PC-9 (cell line): Measurements from ENCODE around the gene ARMC2. TPM values are rescaled to one million over a fixed set of nuclear protein-coding genes. Genes with fewer than 3 reads are reported as not detected.

Experiments
- BruUV-seq: library from RNA; stranded (reverse); fragments of 400-500 nt; replicated peaks from 2 replicates; lab custom pipeline; 2021; lab: Mats Ljungman, UMichigan
- CTCF ChIA-PET: fragments of 300-600 bp; sonication (Branson Sonifier 250); formaldehyde crosslinking; loops from one replicate; lab custom pipeline; 2022; ENCODE audit warnings: antibody characterized with exemption; lab: Charles Lee
- POLR2A ChIA-PET: fragments of 300-600 bp; sonication (Branson Sonifier 250); formaldehyde crosslinking; loops from one replicate; lab custom pipeline; 2022; ENCODE audit warnings: antibody characterized with exemption; ENCODE audit not compliant: unreplicated experiment; lab: Charles Lee
- DNase-seq, 2 experiments: peaks; one replicate each; pipeline versions ENCODE4 v3.0.0 to v3.0.0-alpha.2; 2015 to 2022; ENCODE audit warnings: mixed read lengths in 1 of 2
- H2AFZ ChIP-seq: fragments of 200-600 bp; sonication (generic); 2 replicates; pipeline ENCODE4 v1.8.1; 2017; ENCODE audit warnings: antibody characterized with exemption
- H3F3A ChIP-seq: fragments of 200-600 bp; sonication (generic); 2 replicates; pipeline ENCODE4 v1.8.1; 2017; ENCODE audit warnings: antibody characterized with exemption, mild to moderate bottlenecking, low read depth; ENCODE audit not compliant: insufficient read depth
- H3K27ac ChIP-seq: fragments of 200-600 bp; sonication (generic); 2 replicates; pipeline ENCODE4 v1.6.1; 2016; ENCODE audit warnings: mixed run types
- H3K27me3 ChIP-seq: fragments of 200-600 bp; sonication (generic); 2 replicates; pipeline ENCODE4 v1.6.1; 2016; ENCODE audit warnings: low read depth, mixed run types; ENCODE audit not compliant: insufficient read depth
- H3K36me3 ChIP-seq: fragments of 200-600 bp; sonication (generic); 2 replicates; pipeline ENCODE4 v1.6.1; 2016; ENCODE audit warnings: low read depth, mixed run types
- H3K4me1 ChIP-seq: fragments of 200-600 bp; sonication (generic); replicated peaks from 2 replicates; pipeline ENCODE4 v1.6.1; 2016; ENCODE audit warnings: mixed run types; ENCODE audit not compliant: insufficient read depth
- H3K4me2 ChIP-seq: fragments of 200-600 bp; sonication (generic); 2 replicates; pipeline ENCODE4 v1.6.1; 2017; ENCODE audit warnings: mixed run types
- H3K4me3 ChIP-seq: fragments of 200-600 bp; sonication (generic); 2 replicates; pipeline ENCODE4 v1.6.1; 2016; ENCODE audit warnings: mixed run types
- H3K79me2 ChIP-seq: fragments of 200-600 bp; sonication (generic); 2 replicates; pipeline ENCODE4 v1.6.1; 2017; ENCODE audit warnings: low read depth, mixed run types
- H3K9me2 ChIP-seq: fragments of 200-600 bp; sonication (generic); 2 replicates; pipeline ENCODE4 v1.8.1; 2017; ENCODE audit warnings: mild to moderate bottlenecking; ENCODE audit not compliant: insufficient read depth
- H3K9me3 ChIP-seq: fragments of 200-600 bp; sonication (generic); 2 replicates; pipeline ENCODE4 v1.8.1; 2016; ENCODE audit warnings: low read depth; ENCODE audit not compliant: insufficient read depth
- H4K20me1 ChIP-seq: fragments of 200-600 bp; sonication (generic); 2 replicates; pipeline ENCODE4 v1.8.1; 2017; ENCODE audit not compliant: insufficient read depth
- EZH2 ChIP-seq: fragments of 200-600 bp; sonication (generic); IDR thresholded peaks from 2 replicates; pipeline ENCODE4 v1.8.0; 2017; ENCODE audit warnings: antibody characterized with exemption, low read depth
- intact Hi-C: fragments of 100-400 bp; cut with micrococcal nuclease; formaldehyde crosslinking; loops from one replicate; pipeline ENCODE4 v1.10.0; 2022; ENCODE audit not compliant: unreplicated experiment
- total RNA-seq: library from RNA; stranded (reverse); gene quantifications from 2 replicates; pipeline ENCODE4 v1.2.3, GENCODE V29; 2021
- TF ChIP-seq, protein P1 (sequence below): fragments of 200-600 bp; sonication (generic); conservative IDR thresholded peaks from 2 replicates; pipeline ENCODE4 v1.6.1; 2017; ENCODE audit warnings: mixed run types, antibody characterized with exemption, mild to moderate bottlenecking, moderate library complexity

Gene ARMC2
- total RNA-seq, 1 experiment from 2014 or later, result 15.5 TPM

DNA sequence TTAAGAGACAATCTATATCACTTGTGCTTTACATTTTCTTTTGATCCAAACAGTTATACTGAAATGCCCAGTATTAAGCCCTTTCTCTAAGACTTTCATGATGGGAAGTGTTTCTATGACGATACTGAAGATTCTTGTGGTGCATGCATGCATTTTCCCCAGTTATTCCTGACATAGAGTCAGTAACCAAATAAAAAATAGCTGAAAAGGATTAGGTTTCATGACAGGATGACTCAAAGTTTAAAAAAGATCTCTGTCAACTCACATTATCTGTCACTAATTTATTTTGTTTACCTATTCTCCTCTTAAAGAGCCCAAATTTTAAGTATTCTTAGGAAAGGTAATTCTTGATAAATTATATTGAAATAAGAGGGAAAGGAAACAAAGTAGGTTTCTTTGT is 148.0 kb downstream of the ARMC2 start:
- DNase-seq, result no peak
- Histone ChIP-seq H3K9me3 (no peaks in the 10 kb centered on the region), H3K79me2 (no peaks in the 10 kb centered on the region), H3K27ac (no peak overlapping the region), H3K4me1 (peaks cover 21% of the 10 kb centered on the region), H2AFZ (no peak overlapping the region), H3F3A (peaks cover 6% of the 10 kb centered on the region), H3K27me3 (no peaks in the 10 kb centered on the region), H4K20me1 (no peaks in the 10 kb centered on the region), H3K9me2 (no peaks in the 10 kb centered on the region), H3K36me3 (peaks cover 8% of the 10 kb centered on the region; the same call in 1 of the 2 replicates), H3K4me2 (no peak overlapping the region), H3K4me3 (no peak overlapping the region)
- ChIA-PET POLR2A (no interaction called here), CTCF (no interaction called here)
- no peak for TF ChIP-seq EZH2
- TF ChIP-seq, protein P1, sequence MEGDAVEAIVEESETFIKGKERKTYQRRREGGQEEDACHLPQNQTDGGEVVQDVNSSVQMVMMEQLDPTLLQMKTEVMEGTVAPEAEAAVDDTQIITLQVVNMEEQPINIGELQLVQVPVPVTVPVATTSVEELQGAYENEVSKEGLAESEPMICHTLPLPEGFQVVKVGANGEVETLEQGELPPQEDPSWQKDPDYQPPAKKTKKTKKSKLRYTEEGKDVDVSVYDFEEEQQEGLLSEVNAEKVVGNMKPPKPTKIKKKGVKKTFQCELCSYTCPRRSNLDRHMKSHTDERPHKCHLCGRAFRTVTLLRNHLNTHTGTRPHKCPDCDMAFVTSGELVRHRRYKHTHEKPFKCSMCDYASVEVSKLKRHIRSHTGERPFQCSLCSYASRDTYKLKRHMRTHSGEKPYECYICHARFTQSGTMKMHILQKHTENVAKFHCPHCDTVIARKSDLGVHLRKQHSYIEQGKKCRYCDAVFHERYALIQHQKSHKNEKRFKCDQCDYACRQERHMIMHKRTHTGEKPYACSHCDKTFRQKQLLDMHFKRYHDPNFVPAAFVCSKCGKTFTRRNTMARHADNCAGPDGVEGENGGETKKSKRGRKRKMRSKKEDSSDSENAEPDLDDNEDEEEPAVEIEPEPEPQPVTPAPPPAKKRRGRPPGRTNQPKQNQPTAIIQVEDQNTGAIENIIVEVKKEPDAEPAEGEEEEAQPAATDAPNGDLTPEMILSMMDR, result no peak
- BruUV-seq, result no TSS peak
- intact Hi-C loops, result loop anchor here (10.0 kb wide), 1 partner anchor 59 kb away; no protein-coding TSS in a partner anchor

DNA sequence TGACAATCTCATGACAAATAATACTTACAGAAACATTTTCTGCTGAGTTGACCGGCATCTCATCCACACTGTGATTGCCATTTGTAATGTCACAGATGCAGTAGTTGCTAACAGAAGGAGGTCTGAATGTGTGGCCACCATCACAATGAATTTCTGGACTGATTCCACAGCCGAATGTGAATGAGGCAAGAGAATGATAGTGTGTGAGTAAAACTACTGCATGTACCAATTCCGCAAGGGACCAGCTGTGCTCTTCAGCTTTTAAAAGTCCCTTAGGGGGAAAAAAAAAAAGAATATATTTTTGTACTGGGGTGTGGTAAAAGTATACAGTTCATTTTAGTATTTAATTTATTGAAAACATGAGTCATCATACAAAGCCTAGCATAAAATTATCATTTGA is 150.3 kb downstream of the ARMC2 start:
- Histone ChIP-seq H3K27me3 (no peaks in the 10 kb centered on the region), H3K79me2 (no peaks in the 10 kb centered on the region), H3K36me3 (peaks cover 3% of the 10 kb centered on the region; the same call in 1 of the 2 replicates), H3F3A (peaks cover 6% of the 10 kb centered on the region), H2AFZ (no peak overlapping the region), H3K9me2 (no peaks in the 10 kb centered on the region), H3K4me2 (no peak overlapping the region), H3K4me3 (no peak overlapping the region), H4K20me1 (no peaks in the 10 kb centered on the region), H3K4me1 (peaks cover 21% of the 10 kb centered on the region), H3K9me3 (no peaks in the 10 kb centered on the region), H3K27ac (no peak overlapping the region)
- intact Hi-C loops, result loop anchor here (10.0 kb wide), 1 partner anchor 56 kb away; no protein-coding TSS in a partner anchor
- DNase-seq, result no peak
- BruUV-seq, result no TSS peak
- CTCF ChIA-PET, result no interaction called here
- no peak for TF ChIP-seq EZH2
- TF ChIP-seq, protein P1, result no peak
- POLR2A ChIA-PET, result no interaction called here

DNA sequence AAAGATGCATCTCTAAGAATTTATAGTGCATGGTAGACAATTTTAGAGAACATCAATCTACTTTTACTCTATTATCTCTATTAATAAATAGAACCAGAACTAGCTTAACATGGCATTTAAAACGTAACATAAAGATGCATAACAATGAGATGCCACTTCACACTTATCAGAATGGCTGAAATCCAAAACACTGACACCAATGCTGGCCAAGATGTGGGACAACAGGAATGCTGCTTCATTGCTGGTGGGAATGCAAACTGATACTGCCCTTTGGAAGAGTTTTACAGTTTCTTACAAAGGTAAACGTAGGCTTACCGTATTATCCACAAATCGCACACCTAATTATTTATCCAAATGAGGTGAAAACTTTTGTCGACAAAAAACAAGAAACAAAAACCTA is 151.2 kb downstream of the ARMC2 start:
- no peak overlapping the region for H3K4me3 ChIP-seq
- BruUV-seq, result no TSS peak
- ChIA-PET CTCF (no interaction called here), POLR2A (no interaction called here)
- H3K27ac ChIP-seq, result no peak overlapping the region
- H3K36me3 ChIP-seq, result no peaks in the 10 kb centered on the region; the same call in 1 of the 2 replicates
- H2AFZ ChIP-seq, result no peak overlapping the region
- no peak for TF ChIP-seq EZH2
- TF ChIP-seq, protein P1, result no peak
- DNase-seq, result no peak
- H3K27me3 ChIP-seq, result no peaks in the 10 kb centered on the region
- H4K20me1 ChIP-seq, result no peaks in the 10 kb centered on the region
- no peaks in the 10 kb centered on the region for H3K9me3 ChIP-seq
- H3K79me2 ChIP-seq, result 0 out of 2 replicates have a peak, but pooled peaks cover 2% of the 10 kb centered on the region
- H3K9me2 ChIP-seq, result no peaks in the 10 kb centered on the region
- H3F3A ChIP-seq, result peaks cover 6% of the 10 kb centered on the region
- intact Hi-C loops, result loop anchor here (10.0 kb wide), 1 partner anchor 55 kb away; no protein-coding TSS in a partner anchor
- H3K4me2 ChIP-seq, result no peak overlapping the region
- H3K4me1 ChIP-seq, result peaks cover 21% of the 10 kb centered on the region
